Urothelium cell line (cell line): ENCODE data around the gene POU3F2.
A peak's percentile ranks its signal among the peaks of the same experiment; 100 is the strongest.

Source experiments
- DNase-seq: peaks from one replicate; pipeline ENCODE4 v3.0.0; 2011; ENCODE audit warnings: low spot score, mixed read lengths
- FAIRE-seq: peaks from 2 replicates; lab custom pipeline; 2011; peaks lifted over from hg19 to GRCh38; lab: Jason Lieb, UNC

Gene POU3F2

GRCh38 chr6:98842342-98843180 is 8.2 kb downstream of the POU3F2 start:
- no peak for FAIRE-seq
- DNase-seq, result no peak

GRCh38 chr6:98843271-98844243 is 9.2 kb downstream of the POU3F2 start:
- FAIRE-seq (no peak), DNase-seq (no peak)

GRCh38 chr6:98844244-98845210 is 10.2 kb downstream of the POU3F2 start:
- FAIRE-seq (no peak), DNase-seq (no peak)

GRCh38 chr6:98845211-98846020 is 11.0 kb downstream of the POU3F2 start:
- DNase-seq (peak; percentile 70), FAIRE-seq (no peak)

GRCh38 chr6:98846021-98846380 is 11.6 kb downstream of the POU3F2 start:
- FAIRE-seq (no peak), DNase-seq (no peak)

GRCh38 chr6:98847416-98847778 is 13.0 kb downstream of the POU3F2 start:
- DNase-seq (no peak), FAIRE-seq (no peak)

- FAIRE-seq, result no peak
- no peak for DNase-seq
Measured at GRCh38 chr6:98847779-98848538, 13.6 kb downstream of the POU3F2 start.

- FAIRE-seq, result no peak
- no peak for DNase-seq
Measured at GRCh38 chr6:98848539-98849242, 14.3 kb downstream of the POU3F2 start.

GRCh38 chr6:98864497-98864896 is 30.1 kb downstream of the POU3F2 start:
- DNase-seq, result no peak
- no peak for FAIRE-seq

- DNase-seq, result no peak
- FAIRE-seq, result no peak
Measured at GRCh38 chr6:98871057-98871456, 36.7 kb downstream of the POU3F2 start.

GRCh38 chr6:98871821-98872220 is 37.4 kb downstream of the POU3F2 start:
- FAIRE-seq, result no peak

GRCh38 chr6:98875375-98875774 is 41.0 kb downstream of the POU3F2 start:
- no peak for FAIRE-seq
- DNase-seq, result no peak

More at GRCh38 chr6:98871821-98872220, 37.4 kb downstream of the POU3F2 start:
- DNase-seq, result no peak

GRCh38 chr6:98877250-98877649 is 42.9 kb downstream of the POU3F2 start:
- no peak for FAIRE-seq
- no peak for DNase-seq

- DNase-seq, result no peak
- no peak for FAIRE-seq
Measured at GRCh38 chr6:98880486-98880885, 46.1 kb downstream of the POU3F2 start.

- no peak for FAIRE-seq
- DNase-seq, result no peak
Measured at GRCh38 chr6:98885330-98885729, 51.0 kb downstream of the POU3F2 start.

- FAIRE-seq (no peak), DNase-seq (no peak)
Measured at GRCh38 chr6:98887650-98888049, 53.3 kb downstream of the POU3F2 start.
